Nephron (organoid): Measurements from ENCODE around the gene TBX18.

Experiments used
- H3K27ac Mint-ChIP-seq, 3 experiments: 2 replicates each; pipeline ENCODE4 v1.8.0; 2020; ENCODE audit warnings: mixed read lengths in 3 of 3, mild to moderate bottlenecking in 2 of 3, moderate library complexity in 1 of 3
- H3K27me3 Mint-ChIP-seq: 2 replicates; pipeline ENCODE4 v1.8.0; 2021; ENCODE audit warnings: low read depth, mild to moderate bottlenecking, moderate library complexity, mixed read lengths
- H3K36me3 Mint-ChIP-seq: 2 replicates; pipeline ENCODE4 v1.8.0; 2020; ENCODE audit warnings: low read depth, mixed read lengths
- H3K4me1 Mint-ChIP-seq: 2 replicates; pipeline ENCODE4 v1.8.0; 2020; ENCODE audit warnings: mixed read lengths
- H3K4me3 Mint-ChIP-seq, 3 experiments: 2 replicates each; pipeline ENCODE4 v1.8.0; 2020; ENCODE audit warnings: mild to moderate bottlenecking in 3 of 3, mixed read lengths in 3 of 3, moderate library complexity in 2 of 3
- H3K9me3 Mint-ChIP-seq: 2 replicates; pipeline ENCODE4 v1.8.0; 2020; ENCODE audit warnings: mixed read lengths
- CTCF ChIP-seq, 3 experiments: fragments of 200-600 bp; sonication (generic); IDR thresholded peaks; one replicate each; pipeline ENCODE4 v1.5.0; 2021; ENCODE audit warnings: antibody characterized with exemption in 3 of 3; ENCODE audit not compliant: unreplicated experiment in 3 of 3

TBX18 gene

DNA sequence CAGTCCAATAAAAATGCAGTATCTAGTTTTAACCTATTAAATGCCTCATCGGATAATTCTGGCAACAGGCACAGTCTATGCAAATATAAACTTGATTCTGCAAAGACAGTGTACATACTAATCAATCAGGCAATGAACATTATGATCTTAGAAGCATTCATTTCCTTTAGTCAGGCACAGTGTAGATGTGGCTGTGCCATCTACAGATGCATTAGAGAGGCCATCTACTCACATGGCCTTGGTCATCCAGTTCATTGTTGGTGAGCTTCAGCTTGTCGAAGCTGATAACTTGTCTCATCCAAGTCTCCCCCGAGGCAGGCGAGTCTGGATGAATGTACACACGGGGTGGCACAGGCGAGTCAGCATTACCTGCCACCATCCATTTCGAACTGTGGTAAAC lies 7.9 kb downstream of the TBX18 start:
- no peak for TF ChIP-seq CTCF (IDR thresholded peaks at IDR 0.05; ENCODE audit: unreplicated experiment in 3 of 3)
- Mint-ChIP-seq H3K9me3 (no peaks in the 10 kb centered on the region), H3K36me3 (peaks cover 40% of the 10 kb centered on the region)

GRCh38 chr6:84753173-84753572 lies 11.2 kb downstream of the TBX18 start:
- no peak overlapping the region for H3K27ac Mint-ChIP-seq

More for the DNA sequence above, 7.9 kb downstream of the TBX18 start:
- H3K27ac Mint-ChIP-seq: no peak overlapping the region
- H3K4me1 Mint-ChIP-seq: peaks cover 11% of the 10 kb centered on the region
- H3K4me3 Mint-ChIP-seq: peak overlapping the region in 1 of 3 experiments; percentile 27
- peaks cover 29% of the 10 kb centered on the region for H3K27me3 Mint-ChIP-seq

GRCh38 chr6:84752118-84752850 lies 12.1 kb downstream of the TBX18 start:
- peaks cover 43% of the 10 kb centered on the region for H3K36me3 Mint-ChIP-seq
- no peak for TF ChIP-seq CTCF (IDR thresholded peaks at IDR 0.05; ENCODE audit: unreplicated experiment in 3 of 3)
- no peaks in the 10 kb centered on the region for H3K4me1 Mint-ChIP-seq
- H3K27me3 Mint-ChIP-seq: peaks cover 4% of the 10 kb centered on the region
- no peak overlapping the region for H3K4me3 Mint-ChIP-seq
- no peak overlapping the region for H3K27ac Mint-ChIP-seq
- no peaks in the 10 kb centered on the region for H3K9me3 Mint-ChIP-seq

More at GRCh38 chr6:84753173-84753572, 11.2 kb downstream of the TBX18 start:
- Mint-ChIP-seq H3K36me3 (peaks cover 42% of the 10 kb centered on the region), H3K4me3 (no peak overlapping the region), H3K9me3 (no peaks in the 10 kb centered on the region), H3K27me3 (peaks cover 8% of the 10 kb centered on the region), H3K4me1 (no peaks in the 10 kb centered on the region)
- no peak for TF ChIP-seq CTCF (IDR thresholded peaks at IDR 0.05; ENCODE audit: unreplicated experiment in 3 of 3)

GRCh38 chr6:84749181-84749580 lies 15.2 kb downstream of the TBX18 start:
- H3K9me3 Mint-ChIP-seq: no peaks in the 10 kb centered on the region
- no peak for TF ChIP-seq CTCF (IDR thresholded peaks at IDR 0.05; ENCODE audit: unreplicated experiment in 3 of 3)
- no peaks in the 10 kb centered on the region for H3K4me1 Mint-ChIP-seq

GRCh38 chr6:84748376-84748775 lies 16.0 kb downstream of the TBX18 start:
- no peaks in the 10 kb centered on the region for H3K9me3 Mint-ChIP-seq
- no peak overlapping the region for H3K27ac Mint-ChIP-seq
- TF ChIP-seq CTCF (IDR thresholded peaks at IDR 0.05; ENCODE audit: unreplicated experiment in 3 of 3): no peak
- H3K36me3 Mint-ChIP-seq: peaks cover 33% of the 10 kb centered on the region
- H3K27me3 Mint-ChIP-seq: peaks cover 4% of the 10 kb centered on the region
- H3K4me3 Mint-ChIP-seq: no peak overlapping the region
- no peaks in the 10 kb centered on the region for H3K4me1 Mint-ChIP-seq

More at GRCh38 chr6:84749181-84749580, 15.2 kb downstream of the TBX18 start:
- Mint-ChIP-seq H3K36me3 (peaks cover 37% of the 10 kb centered on the region), H3K27me3 (peaks cover 4% of the 10 kb centered on the region), H3K27ac (no peak overlapping the region), H3K4me3 (no peak overlapping the region)

- H3K4me1 Mint-ChIP-seq: no peaks in the 10 kb centered on the region
- no peak overlapping the region for H3K27ac Mint-ChIP-seq
- H3K36me3 Mint-ChIP-seq: peaks cover 30% of the 10 kb centered on the region
- H3K9me3 Mint-ChIP-seq: no peaks in the 10 kb centered on the region
- TF ChIP-seq CTCF (IDR thresholded peaks at IDR 0.05; ENCODE audit: unreplicated experiment in 3 of 3): no peak
- H3K4me3 Mint-ChIP-seq: no peak overlapping the region
- H3K27me3 Mint-ChIP-seq: peaks cover 4% of the 10 kb centered on the region
Observed at GRCh38 chr6:84743616-84744015, 20.8 kb downstream of the TBX18 start.
